GM12874 (cell line): Measurements from ENCODE around the gene SLAMF7.

Experiments
- CTCF ChIP-seq: IDR thresholded peaks from 2 replicates; pipeline ENCODE4 v1.5.1; 2011; ENCODE audit warnings: low read depth, mild to moderate bottlenecking, control low read depth, low read length, moderate library complexity; ENCODE audit not compliant: insufficient read depth

SLAMF7 gene

GRCh38 chr1:160745551-160745950, 6.5 kb downstream of the SLAMF7 start:
- TF ChIP-seq CTCF: no peak

GRCh38 chr1:160746836-160747500, 7.9 kb downstream of the SLAMF7 start:
- no peak for TF ChIP-seq CTCF

DNA sequence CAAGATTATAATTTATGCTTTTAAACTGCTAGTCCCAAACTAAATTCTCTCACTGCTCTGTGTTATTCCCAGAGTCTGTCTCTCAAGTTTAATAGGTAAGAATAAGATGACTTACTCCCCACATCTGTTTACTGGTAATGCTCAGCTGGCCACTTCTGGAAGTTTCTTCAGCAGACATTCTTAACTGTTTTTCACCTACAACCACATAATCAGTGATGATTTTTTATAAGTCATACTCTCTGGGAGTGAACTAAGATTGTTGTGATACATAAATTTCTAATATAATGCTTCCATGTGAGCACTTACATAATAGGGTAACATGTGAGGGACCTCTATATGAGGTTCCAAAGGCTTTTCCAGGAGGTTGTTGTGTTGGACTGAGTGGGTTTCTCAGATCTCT, 8.7 kb downstream of the SLAMF7 start:
- no peak for TF ChIP-seq CTCF

DNA sequence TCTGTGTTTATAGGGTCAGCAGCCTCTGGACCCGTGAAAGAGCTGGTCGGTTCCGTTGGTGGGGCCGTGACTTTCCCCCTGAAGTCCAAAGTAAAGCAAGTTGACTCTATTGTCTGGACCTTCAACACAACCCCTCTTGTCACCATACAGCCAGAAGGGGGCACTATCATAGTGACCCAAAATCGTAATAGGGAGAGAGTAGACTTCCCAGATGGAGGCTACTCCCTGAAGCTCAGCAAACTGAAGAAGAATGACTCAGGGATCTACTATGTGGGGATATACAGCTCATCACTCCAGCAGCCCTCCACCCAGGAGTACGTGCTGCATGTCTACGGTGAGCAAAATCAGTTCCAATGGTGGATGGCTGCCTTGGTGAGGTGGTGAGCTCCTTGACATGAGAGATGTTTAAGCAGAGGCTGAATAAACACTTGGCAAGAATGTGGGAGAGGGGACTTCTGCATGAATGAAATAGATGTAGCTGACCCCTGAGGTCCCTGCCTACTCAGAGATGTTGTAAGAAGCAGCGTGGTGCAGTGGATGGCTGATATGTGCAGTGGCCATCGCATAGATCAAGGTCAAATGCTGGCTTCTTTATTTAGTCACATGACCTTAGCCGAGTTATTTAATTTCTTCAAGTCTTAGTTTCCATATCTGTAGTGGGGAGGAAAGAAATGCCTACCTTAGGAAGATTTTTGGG, 9.3 kb downstream of the SLAMF7 start:
- TF ChIP-seq CTCF: peak; percentile 44; the same call in 1 of the 2 replicates

- no peak for TF ChIP-seq CTCF
Measured at GRCh38 chr1:160748878-160749269, 9.8 kb downstream of the SLAMF7 start.

DNA sequence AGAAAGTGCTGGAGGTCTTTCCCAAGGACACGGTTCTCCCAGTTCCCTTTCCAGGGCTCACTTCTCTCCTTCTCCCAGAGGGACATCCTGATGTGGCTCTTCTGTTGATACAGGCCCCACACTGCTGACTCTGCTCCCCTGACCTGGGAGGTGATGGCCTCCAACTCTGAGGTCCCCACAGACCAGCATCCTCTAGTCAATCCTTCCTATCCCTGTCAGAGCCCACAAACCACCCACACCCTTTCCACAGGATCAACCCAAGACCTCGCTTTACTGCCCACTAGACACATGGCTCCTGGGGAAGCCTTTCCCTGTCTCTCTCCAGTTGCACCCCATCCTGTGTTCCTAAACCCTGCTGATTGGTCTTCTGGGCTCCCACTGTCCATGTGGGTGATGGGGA, 11.6 kb downstream of the SLAMF7 start:
- TF ChIP-seq CTCF: no peak

- no peak for TF ChIP-seq CTCF
Measured at GRCh38 chr1:160752406-160752805, 13.4 kb downstream of the SLAMF7 start.
